Muscle of leg (tissue), 11 donors: ENCODE measurements around the gene PRLHR. TPM values are rescaled to one million over a fixed set of nuclear protein-coding genes. Genes with fewer than 3 reads are reported as not detected.

ENCODE experiments used
- DNase-seq: peaks from one replicate; pipeline ENCODE4 v3.0.0; 2013
- H3K27ac ChIP-seq: one replicate; pipeline ENCODE4 v1.5.1; 2013; ENCODE audit warnings: mild to moderate bottlenecking, low read length, control low read depth
- H3K27me3 ChIP-seq: one replicate; pipeline ENCODE4 v1.6.1; 2013; ENCODE audit warnings: low read length; ENCODE audit not compliant: control insufficient read depth, insufficient read depth
- H3K36me3 ChIP-seq: one replicate; pipeline ENCODE4 v1.6.1; 2013; ENCODE audit warnings: low read length; ENCODE audit not compliant: control insufficient read depth, insufficient read depth
- H3K4me1 ChIP-seq: one replicate; pipeline ENCODE4 v1.6.1; 2013; ENCODE audit warnings: low read length; ENCODE audit not compliant: control insufficient read depth, insufficient read depth
- H3K4me3 ChIP-seq: one replicate; pipeline ENCODE4 v1.5.1; 2013; ENCODE audit warnings: low read length, control low read depth
- H3K9me3 ChIP-seq: replicated peaks from 2 replicates; pipeline ENCODE4 v1.6.1; 2013; ENCODE audit warnings: low read depth, low read length; ENCODE audit not compliant: control insufficient read depth
- WGBS: methylation state at CpG from one replicate; pipeline ENCODE4 v1.1.5; 2013; ENCODE audit warnings: missing lambda C conversion rate; ENCODE audit not compliant: insufficient coverage; 5-methylcytosine and 5-hydroxymethylcytosine counted together
- polyA plus RNA-seq, 8 donors: library from polyadenylated mRNA; unstranded; fragments of 120-200 nt; gene quantifications; one replicate each; pipeline versions ENCODE4 v1.2.1 to v1.2.3, GENCODE V29; 2013; ENCODE audit warnings: inconsistent platforms in 1 of 8, low replicate concordance in 1 of 8; ENCODE audit not compliant: insufficient read length in 8 of 8, insufficient read depth in 1 of 8
- total RNA-seq: library from RNA; stranded (reverse); fragments of 120-200 nt; gene quantifications from one replicate; pipeline ENCODE4 v1.2.4, GENCODE V29; 2013

Gene PRLHR
- total and polyA plus RNA-seq, 9 donors, result 0.03 to 0.12 (median 0.04) TPM; not detected in 6

GRCh38 chr10:118587881-118588651, 7.4 kb downstream of the PRLHR start:
- Histone ChIP-seq H3K36me3 (no peaks in the 10 kb centered on the region), H3K9me3 (no peaks in the 10 kb centered on the region), H3K27ac (no peak overlapping the region), H3K4me1 (no peaks in the 10 kb centered on the region), H3K27me3 (peaks cover 5% of the 10 kb centered on the region), H3K4me3 (no peak overlapping the region)
- no peak for DNase-seq
- 77% methylated on average over 9 of the region's 16 CpGs for WGBS

- Histone ChIP-seq H3K27ac (no peak overlapping the region), H3K9me3 (no peaks in the 10 kb centered on the region), H3K4me1 (no peaks in the 10 kb centered on the region), H3K36me3 (no peaks in the 10 kb centered on the region), H3K27me3 (peaks cover 7% of the 10 kb centered on the region), H3K4me3 (no peak overlapping the region)
- DNase-seq, result no peak
Observed at GRCh38 chr10:118586911-118587310, 8.5 kb downstream of the PRLHR start.

- DNase-seq, result no peak
- WGBS, result 71% methylated on average over 1 of the region's 1 CpG
Observed at GRCh38 chr10:118585794-118586193, 9.7 kb downstream of the PRLHR start.

GRCh38 chr10:118585234-118585633, 10.2 kb downstream of the PRLHR start:
- H3K4me3 ChIP-seq, result no peak overlapping the region
- 88% methylated on average over 2 of the region's 5 CpGs for WGBS
- H3K9me3 ChIP-seq, result no peaks in the 10 kb centered on the region
- no peak overlapping the region for H3K27ac ChIP-seq
- peaks cover 7% of the 10 kb centered on the region for H3K27me3 ChIP-seq
- no peaks in the 10 kb centered on the region for H3K4me1 ChIP-seq
- H3K36me3 ChIP-seq, result no peaks in the 10 kb centered on the region
- no peak for DNase-seq

More at GRCh38 chr10:118585794-118586193, 9.7 kb downstream of the PRLHR start:
- Histone ChIP-seq H3K9me3 (no peaks in the 10 kb centered on the region), H3K36me3 (no peaks in the 10 kb centered on the region), H3K4me3 (no peak overlapping the region), H3K4me1 (no peaks in the 10 kb centered on the region), H3K27ac (no peak overlapping the region), H3K27me3 (peaks cover 7% of the 10 kb centered on the region)

GRCh38 chr10:118584181-118584954, 11.1 kb downstream of the PRLHR start:
- Histone ChIP-seq H3K27ac (no peak overlapping the region), H3K4me3 (no peak overlapping the region), H3K4me1 (no peaks in the 10 kb centered on the region), H3K27me3 (peaks cover 7% of the 10 kb centered on the region), H3K9me3 (no peaks in the 10 kb centered on the region), H3K36me3 (no peaks in the 10 kb centered on the region)
- DNase-seq, result no peak
- 87% methylated on average over 4 of the region's 6 CpGs for WGBS

GRCh38 chr10:118583611-118584010, 11.8 kb downstream of the PRLHR start:
- H3K9me3 ChIP-seq, result no peaks in the 10 kb centered on the region
- H3K36me3 ChIP-seq, result no peaks in the 10 kb centered on the region
- H3K27ac ChIP-seq, result no peak overlapping the region
- H3K4me3 ChIP-seq, result no peak overlapping the region
- H3K27me3 ChIP-seq, result peaks cover 7% of the 10 kb centered on the region
- H3K4me1 ChIP-seq, result no peaks in the 10 kb centered on the region
- 94% methylated on average over 4 of the region's 5 CpGs for WGBS
- no peak for DNase-seq

- H3K9me3 ChIP-seq, result no peaks in the 10 kb centered on the region
- no peaks in the 10 kb centered on the region for H3K4me1 ChIP-seq
- no CpG with 5 or more reads among the region's 3 CpGs for WGBS
Observed at GRCh38 chr10:118582511-118582910, 12.9 kb downstream of the PRLHR start.

GRCh38 chr10:118581340-118581739, 14.1 kb downstream of the PRLHR start:
- 80% methylated on average over 2 of the region's 4 CpGs for WGBS
- no peak overlapping the region for H3K4me3 ChIP-seq
- no peak for DNase-seq
- H3K9me3 ChIP-seq, result no peaks in the 10 kb centered on the region
- peaks cover 7% of the 10 kb centered on the region for H3K27me3 ChIP-seq
- H3K27ac ChIP-seq, result no peak overlapping the region
- no peaks in the 10 kb centered on the region for H3K36me3 ChIP-seq
- no peaks in the 10 kb centered on the region for H3K4me1 ChIP-seq

More at GRCh38 chr10:118582511-118582910, 12.9 kb downstream of the PRLHR start:
- no peak overlapping the region for H3K27ac ChIP-seq
- no peak for DNase-seq
- no peak overlapping the region for H3K4me3 ChIP-seq
- H3K27me3 ChIP-seq, result peaks cover 2% of the 10 kb centered on the region
- no peaks in the 10 kb centered on the region for H3K36me3 ChIP-seq

- no peak overlapping the region for H3K4me3 ChIP-seq
- H3K27me3 ChIP-seq, result peaks cover 8% of the 10 kb centered on the region
- no peaks in the 10 kb centered on the region for H3K4me1 ChIP-seq
- H3K9me3 ChIP-seq, result no peaks in the 10 kb centered on the region
- H3K36me3 ChIP-seq, result no peaks in the 10 kb centered on the region
- WGBS, result 69% methylated on average over 5 of the region's 8 CpGs
- no peak for DNase-seq
- no peak overlapping the region for H3K27ac ChIP-seq
Observed at GRCh38 chr10:118580702-118581101, 14.7 kb downstream of the PRLHR start.

- DNase-seq, result no peak
- peaks cover 21% of the 10 kb centered on the region for H3K4me1 ChIP-seq
- H3K27ac ChIP-seq, result no peak overlapping the region
- no peaks in the 10 kb centered on the region for H3K36me3 ChIP-seq
- H3K9me3 ChIP-seq, result no peaks in the 10 kb centered on the region
- H3K4me3 ChIP-seq, result no peak overlapping the region
- H3K27me3 ChIP-seq, result peaks cover 6% of the 10 kb centered on the region
Observed at GRCh38 chr10:118573512-118573911, 21.9 kb downstream of the PRLHR start.
